ENCODE results near the gene PFDN2.

Gene PFDN2

DNA sequence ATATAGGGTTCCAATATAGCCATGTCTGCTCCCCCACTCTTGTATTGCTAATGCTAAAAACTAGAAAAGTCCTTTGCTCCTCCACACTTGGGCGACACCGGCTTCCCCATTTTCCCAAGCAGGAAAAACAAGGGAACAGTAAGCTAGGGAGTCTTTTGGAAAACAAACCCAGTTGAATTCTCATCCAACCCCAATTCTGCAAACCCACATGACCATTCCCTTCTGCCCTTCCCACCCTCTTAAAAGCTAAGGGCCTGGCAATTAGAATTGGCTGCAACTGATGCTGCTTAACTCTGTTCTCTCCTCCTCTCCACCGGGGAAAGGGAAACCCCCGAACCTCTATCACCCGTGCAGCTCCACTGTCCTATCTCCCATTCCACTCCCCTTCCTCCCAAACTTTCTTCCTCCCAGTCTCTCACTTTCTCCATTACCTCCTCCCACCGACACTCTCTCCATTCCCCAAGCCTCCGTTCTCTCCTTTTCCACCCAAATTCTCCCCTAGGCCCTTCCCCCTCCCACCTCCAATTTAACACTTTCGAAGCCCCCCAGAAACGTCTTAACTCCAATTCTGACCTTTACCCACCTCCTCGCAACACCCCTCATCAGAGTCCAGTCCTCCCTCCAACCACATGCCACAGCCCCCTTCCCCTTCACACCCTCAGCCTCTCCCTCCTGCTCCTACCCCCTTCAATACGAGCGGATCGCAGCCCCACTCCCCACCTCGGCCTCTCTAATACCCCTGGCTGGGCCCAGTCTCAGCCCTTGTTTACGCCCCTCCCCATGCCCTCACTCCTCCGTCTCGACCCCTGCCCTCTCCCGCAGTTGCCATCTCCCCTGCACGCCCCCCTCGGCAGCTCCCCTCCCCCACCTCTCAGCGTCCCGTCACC, 13.9 kb upstream of the PFDN2 start:
- Histone ChIP-seq H3K36me3 (replicated peaks; ENCODE audit: insufficient read depth, low read length) (no peaks in the 10 kb centered on the region), H2AFZ (ENCODE audit: low read length) (peak overlapping the region; percentile 90), H4K20me1 (ENCODE audit: insufficient read depth, low read length) (no peaks in the 10 kb centered on the region), H3K27ac (ENCODE audit: low read length) (peak overlapping the region; percentile 52; the same call in 1 of the 2 replicates), H3K27me3 (replicated peaks; ENCODE audit: insufficient read depth, low read length) (no peaks in the 10 kb centered on the region), H3K79me2 (ENCODE audit: low read length) (peaks cover 91% of the 10 kb centered on the region), H3K4me1 (ENCODE audit: low read length) (peaks cover 9% of the 10 kb centered on the region; the same call in 1 of the 2 replicates), H3K9me2 (replicated peaks; ENCODE audit: insufficient read depth, low read length) (no peaks in the 10 kb centered on the region), H3K9ac (ENCODE audit: low read length) (peak overlapping the region; percentile 81), H3F3A (ENCODE audit: insufficient read depth, low read length) (peaks cover 33% of the 10 kb centered on the region), H3K4me3 (ENCODE audit: low read length) (peak overlapping the region; percentile 88), H3K4me2 (ENCODE audit: low read depth, low read length) (peak overlapping the region; percentile 94), H3K9me3 (replicated peaks; ENCODE audit: insufficient read depth, low read length) (no peaks in the 10 kb centered on the region)
- no peak for TF ChIP-seq EZH2phosphoT487 (IDR thresholded peaks at IDR 0.05; ENCODE audit: low read length)
- TF ChIP-seq EZH2 (optimal IDR thresholded peaks at IDR 0.05; ENCODE audit: low read depth, low read length) = no peak
- TF ChIP-seq, protein P1, sequence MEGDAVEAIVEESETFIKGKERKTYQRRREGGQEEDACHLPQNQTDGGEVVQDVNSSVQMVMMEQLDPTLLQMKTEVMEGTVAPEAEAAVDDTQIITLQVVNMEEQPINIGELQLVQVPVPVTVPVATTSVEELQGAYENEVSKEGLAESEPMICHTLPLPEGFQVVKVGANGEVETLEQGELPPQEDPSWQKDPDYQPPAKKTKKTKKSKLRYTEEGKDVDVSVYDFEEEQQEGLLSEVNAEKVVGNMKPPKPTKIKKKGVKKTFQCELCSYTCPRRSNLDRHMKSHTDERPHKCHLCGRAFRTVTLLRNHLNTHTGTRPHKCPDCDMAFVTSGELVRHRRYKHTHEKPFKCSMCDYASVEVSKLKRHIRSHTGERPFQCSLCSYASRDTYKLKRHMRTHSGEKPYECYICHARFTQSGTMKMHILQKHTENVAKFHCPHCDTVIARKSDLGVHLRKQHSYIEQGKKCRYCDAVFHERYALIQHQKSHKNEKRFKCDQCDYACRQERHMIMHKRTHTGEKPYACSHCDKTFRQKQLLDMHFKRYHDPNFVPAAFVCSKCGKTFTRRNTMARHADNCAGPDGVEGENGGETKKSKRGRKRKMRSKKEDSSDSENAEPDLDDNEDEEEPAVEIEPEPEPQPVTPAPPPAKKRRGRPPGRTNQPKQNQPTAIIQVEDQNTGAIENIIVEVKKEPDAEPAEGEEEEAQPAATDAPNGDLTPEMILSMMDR (IDR thresholded peaks at IDR 0.05; ENCODE audit: low read length) = no peak
- no peak for DNase-seq

DNA sequence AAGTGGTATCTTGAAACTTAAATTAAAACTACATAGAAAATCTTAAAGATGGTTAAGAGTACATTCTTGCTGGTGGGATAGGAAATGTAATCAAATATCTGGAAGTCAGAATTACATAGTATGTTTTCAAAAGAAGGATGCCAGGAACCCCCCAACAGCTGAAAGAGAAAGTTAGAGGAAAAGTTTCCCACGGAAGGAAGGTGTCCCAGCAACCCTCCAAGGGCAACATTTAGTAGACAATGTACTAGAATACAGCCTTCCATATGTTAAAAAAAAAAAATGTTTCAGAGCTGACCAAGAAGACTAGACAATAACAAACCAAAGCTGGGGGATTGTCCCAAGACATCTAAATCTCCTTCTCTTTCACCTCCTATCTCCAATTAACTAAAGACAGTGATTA, 12.4 kb upstream of the PFDN2 start:
- H3K27ac ChIP-seq (ENCODE audit: low read length) = no peak overlapping the region
- peaks cover 27% of the 10 kb centered on the region for H3F3A ChIP-seq (ENCODE audit: insufficient read depth, low read length)
- peaks cover 89% of the 10 kb centered on the region for H3K79me2 ChIP-seq (ENCODE audit: low read length)
- no peak overlapping the region for H3K9ac ChIP-seq (ENCODE audit: low read length)
- no peaks in the 10 kb centered on the region for H3K36me3 ChIP-seq (replicated peaks; ENCODE audit: insufficient read depth, low read length)
- no peak overlapping the region for H3K4me3 ChIP-seq (ENCODE audit: low read length)
- H3K9me3 ChIP-seq (replicated peaks; ENCODE audit: insufficient read depth, low read length) = no peaks in the 10 kb centered on the region
- no peak overlapping the region for H2AFZ ChIP-seq (ENCODE audit: low read length)
- H3K4me2 ChIP-seq (ENCODE audit: low read depth, low read length) = no peak overlapping the region
- peaks cover 9% of the 10 kb centered on the region; the same call in 1 of the 2 replicates for H3K4me1 ChIP-seq (ENCODE audit: low read length)
- no peaks in the 10 kb centered on the region for H4K20me1 ChIP-seq (ENCODE audit: insufficient read depth, low read length)
- DNase-seq = no peak
- H3K27me3 ChIP-seq (replicated peaks; ENCODE audit: insufficient read depth, low read length) = no peaks in the 10 kb centered on the region
- TF ChIP-seq, protein P1 (IDR thresholded peaks at IDR 0.05; ENCODE audit: low read length) = no peak
- TF ChIP-seq EZH2 (optimal IDR thresholded peaks at IDR 0.05; ENCODE audit: low read depth, low read length) (no peak), EZH2phosphoT487 (IDR thresholded peaks at IDR 0.05; ENCODE audit: low read length) (no peak)
- no peaks in the 10 kb centered on the region for H3K9me2 ChIP-seq (replicated peaks; ENCODE audit: insufficient read depth, low read length)

DNA sequence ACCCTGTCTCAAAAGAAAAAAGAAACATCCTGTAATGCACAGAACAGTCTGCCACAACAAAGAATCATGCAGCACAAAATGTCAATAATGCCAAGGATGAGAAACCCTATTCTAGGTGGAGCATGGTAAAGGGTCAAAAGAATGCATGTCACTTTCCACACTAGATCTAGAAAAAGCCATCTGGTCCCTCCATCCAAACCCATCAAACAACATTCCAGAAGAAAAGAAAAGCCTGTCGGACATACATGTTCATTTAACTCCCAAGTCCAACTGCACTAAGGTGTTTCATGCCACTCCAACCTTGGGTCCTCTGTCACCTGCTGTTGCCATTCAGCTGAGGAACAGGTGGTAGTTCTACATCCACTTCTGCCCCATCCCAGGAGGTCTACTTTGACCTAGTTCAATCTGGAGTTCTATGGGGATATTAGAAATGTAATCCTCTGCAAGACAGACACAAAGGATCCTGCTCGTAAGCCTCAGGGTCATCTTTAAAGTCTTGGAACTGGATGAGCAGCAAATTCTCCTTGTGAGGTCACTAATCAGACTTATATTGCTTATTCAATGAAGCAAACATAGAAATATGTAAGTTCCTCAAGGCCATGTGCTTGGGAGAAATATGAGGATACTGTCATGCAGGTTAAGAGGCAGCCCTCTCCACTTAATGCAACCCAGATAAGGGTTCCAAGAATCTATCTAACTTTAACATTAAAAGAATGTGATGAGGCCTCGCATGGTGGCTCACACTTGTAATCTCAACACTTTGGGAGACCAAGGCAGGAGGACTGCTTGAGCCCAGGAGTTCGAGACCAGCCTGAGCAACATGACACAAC, 11.0 kb upstream of the PFDN2 start:
- H3K79me2 ChIP-seq (ENCODE audit: low read length) = peaks cover 85% of the 10 kb centered on the region
- no peaks in the 10 kb centered on the region for H4K20me1 ChIP-seq (ENCODE audit: insufficient read depth, low read length)
- H3K9me2 ChIP-seq (replicated peaks; ENCODE audit: insufficient read depth, low read length) = no peaks in the 10 kb centered on the region
- no peak overlapping the region for H3K4me3 ChIP-seq (ENCODE audit: low read length)
- no peak overlapping the region for H3K4me2 ChIP-seq (ENCODE audit: low read depth, low read length)
- H2AFZ ChIP-seq (ENCODE audit: low read length) = no peak overlapping the region
- H3K9me3 ChIP-seq (replicated peaks; ENCODE audit: insufficient read depth, low read length) = no peaks in the 10 kb centered on the region
- peaks cover 9% of the 10 kb centered on the region; the same call in 1 of the 2 replicates for H3K4me1 ChIP-seq (ENCODE audit: low read length)
- no peak for DNase-seq
- H3K27ac ChIP-seq (ENCODE audit: low read length) = no peak overlapping the region
- H3F3A ChIP-seq (ENCODE audit: insufficient read depth, low read length) = peaks cover 27% of the 10 kb centered on the region
- no peaks in the 10 kb centered on the region for H3K27me3 ChIP-seq (replicated peaks; ENCODE audit: insufficient read depth, low read length)
- no peak overlapping the region for H3K9ac ChIP-seq (ENCODE audit: low read length)
- TF ChIP-seq EZH2 (optimal IDR thresholded peaks at IDR 0.05; ENCODE audit: low read depth, low read length) (no peak), EZH2phosphoT487 (IDR thresholded peaks at IDR 0.05; ENCODE audit: low read length) (no peak)
- TF ChIP-seq, protein P1 (IDR thresholded peaks at IDR 0.05; ENCODE audit: low read length) = no peak
- no peaks in the 10 kb centered on the region for H3K36me3 ChIP-seq (replicated peaks; ENCODE audit: insufficient read depth, low read length)

Measured in MM.1S (cell line).